Fibroblast of pulmonary artery (primary cell): ENCODE results near the gene RND3.

Experiments used
- DNase-seq: peaks from one replicate; pipeline ENCODE4 v3.0.0-alpha.2; 2010; ENCODE audit warnings: low read depth
- H3K4me3 ChIP-seq: replicated peaks from 2 replicates; pipeline ENCODE4 v1.5.1; 2011; ENCODE audit warnings: low read depth, mild to moderate bottlenecking, control low read depth, low read length, moderate library complexity
- CTCF ChIP-seq: IDR thresholded peaks from 2 replicates; pipeline ENCODE4 v1.5.1; 2011; ENCODE audit warnings: mild to moderate bottlenecking, control low read depth, low read length, inconsistent platforms; ENCODE audit errors: missing control alignments

The RND3 gene

GRCh38 chr2:150495001-150495400 is 7.5 kb upstream of the RND3 start:
- no peak for DNase-seq
- H3K4me3 ChIP-seq: no peak overlapping the region
- TF ChIP-seq CTCF: no peak

- no peak overlapping the region for H3K4me3 ChIP-seq
- DNase-seq: no peak
- no peak for TF ChIP-seq CTCF
Observed at GRCh38 chr2:150494234-150494945, 6.9 kb upstream of the RND3 start.

- DNase-seq: peak; percentile 73
- no peak overlapping the region for H3K4me3 ChIP-seq
- TF ChIP-seq CTCF: no peak
Observed at GRCh38 chr2:150491943-150492342, 4.5 kb upstream of the RND3 start.

- DNase-seq: peak; percentile 9
- no peak overlapping the region for H3K4me3 ChIP-seq
- TF ChIP-seq CTCF: no peak
Observed at GRCh38 chr2:150491430-150491829, 4.0 kb upstream of the RND3 start.

GRCh38 chr2:150490466-150490865 is 3.0 kb upstream of the RND3 start:
- DNase-seq: no peak
- H3K4me3 ChIP-seq: no peak overlapping the region
- no peak for TF ChIP-seq CTCF

GRCh38 chr2:150486539-150487484 is 655 bp downstream of the RND3 start:
- H3K4me3 ChIP-seq: peak overlapping the region; percentile 86
- no peak for TF ChIP-seq CTCF
- DNase-seq: no peak
